HG03457 (cell line): ENCODE data around the gene RPS28.
"Not testable (repeated sequence)": the region's sequence is repeated elsewhere in the genome, so short reads cannot be mapped to it uniquely, and the experiment has no call there.

Experiments used
- ATAC-seq: cut with Tn5 transposase; IDR thresholded peaks from one replicate; pipeline ENCODE4 v1.9.1; 2021; ENCODE audit warnings: moderate number of reproducible peaks; ENCODE audit not compliant: unreplicated experiment

The RPS28 gene

GRCh38 chr19:8321067-8321985, at the start of gene RPS28, which contains the start of gene NDUFA7:
Gene RPS28 (plus strand): TSS chr19:8321496. CDS start chr19:8321531, 35 bp downstream.
Gene NDUFA7 (minus strand): TSS chr19:8321375. CDS start chr19:8321358, 17 bp downstream.
- peak; percentile 66 for ATAC-seq

DNA sequence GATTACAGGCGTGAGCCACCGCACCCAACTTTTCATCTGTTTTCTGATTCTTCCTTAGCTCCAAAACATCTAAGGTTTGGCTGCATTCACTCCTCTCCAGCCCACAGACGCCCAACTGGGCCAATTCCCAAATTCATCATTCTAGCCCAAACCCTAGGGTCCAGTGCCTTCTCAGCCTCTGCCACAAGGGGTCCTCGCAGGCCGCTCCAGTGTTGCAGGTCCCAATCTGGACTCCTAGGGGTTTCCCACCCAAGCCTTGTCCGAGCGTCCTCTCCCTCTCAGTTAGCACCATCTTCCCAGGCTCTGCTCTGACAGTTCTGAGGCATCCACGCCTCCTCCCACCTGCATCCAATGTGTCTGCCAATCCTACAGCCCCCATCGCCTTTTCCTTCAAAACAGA, 44.8 kb upstream of the RPS28 start:
- not testable (repeated sequence) for ATAC-seq

- not testable (repeated sequence) for ATAC-seq
These were observed 30.0 kb upstream of the RPS28 start for GRCh38 chr19:8291337-8291736.

GRCh38 chr19:8302357-8302691, 19.0 kb upstream of the RPS28 start:
- ATAC-seq: no peak

DNA sequence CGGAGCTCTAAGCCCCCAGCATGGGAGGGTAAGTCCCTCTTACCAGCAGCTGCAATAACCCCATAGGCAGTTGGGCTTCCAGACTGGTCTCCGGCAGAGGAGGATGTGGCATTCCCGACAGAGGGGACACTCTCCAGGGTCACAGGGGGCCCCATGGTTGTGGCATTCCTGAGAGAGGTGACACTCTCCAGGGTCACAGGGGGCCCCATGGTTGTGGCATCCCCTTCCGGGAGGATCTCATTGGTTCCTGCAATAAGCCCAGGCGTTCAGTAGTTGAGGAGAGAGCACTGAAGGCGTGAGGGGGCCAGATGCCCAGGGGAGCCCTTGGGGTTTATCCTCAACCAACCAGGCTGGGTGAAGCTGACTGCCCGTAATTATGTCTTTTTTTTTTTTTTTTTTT, 18.6 kb upstream of the RPS28 start:
- ATAC-seq: no peak

DNA sequence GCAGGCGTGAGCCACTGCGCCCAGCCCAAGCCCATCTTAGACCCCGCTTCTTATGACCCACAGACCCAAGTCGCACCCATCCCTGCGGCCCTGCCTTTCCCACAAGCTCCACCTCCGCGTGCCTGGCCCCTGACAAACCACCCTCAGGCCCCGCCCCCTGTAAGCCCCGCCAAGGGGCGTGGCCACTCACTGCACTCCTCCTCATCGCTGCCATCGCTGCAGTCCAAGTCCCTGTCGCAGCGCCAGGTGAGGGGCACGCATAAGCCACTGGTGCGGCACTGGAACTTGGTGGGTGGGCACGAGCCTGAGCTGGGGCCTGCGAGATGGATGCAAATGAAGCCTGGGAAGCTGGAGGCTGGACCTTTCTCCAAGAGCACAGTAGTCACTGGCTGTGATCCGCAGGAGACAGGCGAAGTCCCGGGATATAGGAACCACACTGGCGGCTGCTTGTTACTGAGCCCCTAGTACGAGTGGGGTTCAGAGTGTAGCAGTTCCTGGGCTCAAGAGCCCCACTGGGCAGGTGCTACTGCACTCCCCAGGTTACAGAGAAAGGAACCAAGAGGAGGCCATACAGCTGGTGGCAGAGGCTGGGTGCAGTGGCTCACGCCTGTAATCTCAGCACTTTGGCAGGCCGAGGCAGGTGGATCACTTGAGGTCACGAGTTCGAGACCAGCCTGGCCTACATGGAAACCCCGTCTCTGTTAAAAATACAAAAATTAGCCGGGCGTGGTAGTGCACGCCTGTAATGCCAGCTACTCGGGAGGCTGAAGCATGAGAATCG, 16.3 kb upstream of the RPS28 start:
- ATAC-seq: no peak

GRCh38 chr19:8305798-8306197, 15.5 kb upstream of the RPS28 start:
- ATAC-seq: no peak

- no peak for ATAC-seq
These were observed 14.9 kb upstream of the RPS28 start for GRCh38 chr19:8306235-8307054.

DNA sequence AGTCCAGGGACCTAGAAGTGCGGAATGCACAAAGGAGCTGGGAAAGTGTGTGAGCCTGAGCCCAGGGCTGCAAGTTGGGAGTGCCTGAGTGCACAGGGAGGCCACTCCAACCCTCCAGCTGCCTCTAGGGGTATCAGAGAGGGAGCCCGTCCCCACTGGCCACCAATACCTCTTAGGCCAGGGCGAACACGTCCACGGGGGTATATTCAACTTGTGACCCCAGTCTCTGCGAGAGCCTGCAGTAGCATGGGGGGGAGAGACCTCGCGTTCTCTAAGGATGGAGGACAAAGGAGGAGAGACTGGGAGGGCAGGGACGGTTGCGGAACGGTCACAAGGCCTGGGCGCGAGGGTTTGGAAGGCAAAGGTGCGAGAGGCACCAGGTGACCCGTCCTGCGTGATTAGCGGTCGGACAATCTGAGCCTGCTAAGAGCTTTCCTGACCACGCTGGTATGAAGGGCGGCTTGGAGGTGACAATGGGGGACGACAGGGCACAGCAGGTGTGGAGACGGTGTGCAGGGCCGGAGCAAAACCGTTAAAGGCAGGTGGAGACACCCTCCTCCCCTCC, 13.8 kb upstream of the RPS28 start:
- ATAC-seq: no peak

DNA sequence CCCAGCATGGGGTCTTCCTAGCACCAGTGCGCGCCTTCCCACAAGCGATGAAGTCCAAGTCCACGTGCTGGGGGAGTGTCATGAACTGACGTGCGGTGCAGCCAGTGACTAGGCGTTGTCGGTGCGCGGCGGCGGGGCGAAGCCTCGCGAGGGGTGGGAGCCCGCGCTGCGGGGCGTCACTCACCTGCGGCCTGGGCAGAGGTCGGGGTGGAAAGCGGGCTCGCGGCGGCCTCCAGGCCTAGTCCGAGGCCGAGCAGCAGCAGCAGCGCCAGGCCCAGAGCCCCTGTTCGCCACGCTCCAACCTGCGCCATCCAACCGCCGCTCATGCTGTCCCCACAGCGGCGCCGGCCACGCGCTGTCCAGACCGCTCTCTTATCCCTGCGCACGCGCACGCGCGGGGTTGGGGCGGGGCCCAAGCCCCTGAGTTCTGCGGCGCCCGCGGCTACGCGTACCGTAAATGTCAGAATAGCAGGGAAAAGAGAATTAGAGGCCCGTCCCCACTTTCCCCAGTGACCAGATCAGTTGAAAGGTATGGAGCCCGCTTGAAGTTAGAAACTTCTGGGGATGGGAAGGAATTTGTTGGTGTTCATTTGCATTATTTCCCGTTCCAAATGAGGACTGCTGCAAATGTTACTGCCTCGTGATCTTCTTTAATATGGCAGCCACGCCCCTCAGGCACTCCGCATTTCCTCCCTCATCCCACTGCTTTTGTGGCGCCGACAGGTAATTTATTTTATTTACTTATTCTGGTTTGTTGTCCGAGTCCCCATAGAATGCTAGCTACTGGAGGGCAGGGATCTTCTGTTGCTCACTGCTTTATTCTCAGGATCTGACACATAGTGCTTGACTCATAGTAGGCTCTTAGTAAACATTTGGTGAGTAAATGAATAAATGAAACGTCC, 13.1 kb upstream of the RPS28 start, which contains the start of gene CD320:
TSS of gene CD320 (minus strand) at position 394 of the 902 bp plus-strand sequence. CDS start at position 326, 68 bp downstream.
- ATAC-seq: peak; percentile 50

DNA sequence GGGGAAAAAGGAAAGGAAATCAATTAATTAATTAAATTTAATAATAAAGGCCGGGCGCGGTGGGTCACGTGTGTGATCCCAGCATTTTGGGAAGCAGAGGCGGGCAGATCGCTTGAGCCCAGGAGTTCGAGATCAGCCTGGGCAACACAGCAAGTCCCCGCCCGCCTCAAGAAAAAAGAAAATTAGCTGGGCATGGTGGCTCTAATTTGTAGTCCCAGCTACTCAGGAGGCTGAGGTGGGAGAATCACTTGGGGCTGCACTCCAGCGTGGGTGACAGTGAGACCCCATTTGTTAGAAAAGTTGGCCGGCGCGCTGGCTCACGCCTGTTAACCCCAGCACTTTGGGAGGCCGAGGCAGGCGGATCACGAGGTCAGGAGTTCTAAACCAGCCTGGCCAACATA, 12.4 kb upstream of the RPS28 start:
- no peak for ATAC-seq

- no peak for ATAC-seq
These were observed 10.8 kb upstream of the RPS28 start for GRCh38 chr19:8310342-8311055.

DNA sequence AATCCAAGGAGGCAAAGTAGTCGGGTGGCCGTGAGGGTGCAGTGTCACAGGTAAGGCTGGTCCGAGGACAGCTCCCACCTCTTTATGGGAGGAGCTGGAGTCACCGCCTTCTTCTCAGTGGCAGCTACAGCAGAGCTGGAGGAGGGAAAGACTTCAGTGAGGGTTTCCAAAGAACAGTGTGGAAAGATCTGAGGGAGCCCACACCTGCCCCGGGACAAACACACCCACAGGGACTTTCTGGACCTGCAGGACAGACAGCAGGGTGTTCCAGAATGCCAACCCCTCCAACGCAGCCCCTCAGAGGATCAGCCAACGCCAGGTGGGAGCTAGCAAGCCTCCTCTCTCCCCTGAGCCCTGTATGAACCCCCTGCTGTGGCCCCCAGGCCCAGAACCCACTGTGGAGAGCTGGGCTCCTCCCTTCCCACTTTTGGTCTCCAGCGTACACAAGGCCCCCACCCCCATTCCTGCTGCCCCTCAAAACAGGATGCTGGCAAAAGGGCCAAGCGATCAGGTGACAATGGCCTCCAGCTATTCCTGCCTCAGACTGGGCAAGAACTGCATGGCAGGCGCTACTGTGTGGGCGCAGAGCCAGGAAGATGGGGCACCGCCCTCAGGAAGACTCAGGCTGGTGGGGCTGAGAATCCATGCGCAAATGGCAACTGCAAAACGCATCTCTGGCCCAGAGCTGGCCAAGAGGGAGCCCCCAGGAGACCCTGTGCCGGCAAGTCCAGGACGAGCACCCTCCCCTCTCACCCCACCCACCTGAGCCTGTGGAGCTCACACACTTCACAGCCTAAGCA, 9.6 kb upstream of the RPS28 start:
- no peak for ATAC-seq

DNA sequence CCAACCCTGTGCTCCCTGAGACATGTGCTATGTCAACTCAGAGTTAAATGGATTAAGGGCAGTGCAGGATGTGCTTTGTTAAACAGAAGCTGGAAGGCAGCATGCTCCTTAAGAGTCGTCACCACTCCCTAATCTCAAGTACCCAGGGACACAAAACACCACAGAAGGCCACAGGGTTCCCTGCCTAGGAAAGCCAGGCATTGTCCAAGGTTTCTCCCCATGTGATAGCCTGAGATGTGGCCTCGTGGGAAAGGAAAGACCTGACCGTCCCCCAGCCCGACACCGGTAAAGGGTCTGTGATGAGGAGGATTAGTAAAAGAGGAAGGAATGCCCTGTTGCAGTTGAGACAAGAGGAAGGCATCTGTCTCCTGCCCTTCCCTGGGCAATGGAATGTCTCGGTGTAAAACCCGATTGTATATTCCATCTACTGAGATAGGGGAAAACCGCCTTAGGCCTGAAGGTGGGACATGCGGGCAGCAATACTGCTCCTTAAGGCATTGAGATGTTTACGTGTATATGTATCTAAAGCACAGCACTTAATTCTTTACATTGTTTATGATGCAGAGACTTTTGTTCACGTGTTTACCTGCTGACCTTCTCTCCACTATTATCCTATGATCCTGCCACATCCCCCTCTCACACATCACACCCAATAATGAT, 6.2 kb upstream of the RPS28 start:
- ATAC-seq: not testable (repeated sequence)

DNA sequence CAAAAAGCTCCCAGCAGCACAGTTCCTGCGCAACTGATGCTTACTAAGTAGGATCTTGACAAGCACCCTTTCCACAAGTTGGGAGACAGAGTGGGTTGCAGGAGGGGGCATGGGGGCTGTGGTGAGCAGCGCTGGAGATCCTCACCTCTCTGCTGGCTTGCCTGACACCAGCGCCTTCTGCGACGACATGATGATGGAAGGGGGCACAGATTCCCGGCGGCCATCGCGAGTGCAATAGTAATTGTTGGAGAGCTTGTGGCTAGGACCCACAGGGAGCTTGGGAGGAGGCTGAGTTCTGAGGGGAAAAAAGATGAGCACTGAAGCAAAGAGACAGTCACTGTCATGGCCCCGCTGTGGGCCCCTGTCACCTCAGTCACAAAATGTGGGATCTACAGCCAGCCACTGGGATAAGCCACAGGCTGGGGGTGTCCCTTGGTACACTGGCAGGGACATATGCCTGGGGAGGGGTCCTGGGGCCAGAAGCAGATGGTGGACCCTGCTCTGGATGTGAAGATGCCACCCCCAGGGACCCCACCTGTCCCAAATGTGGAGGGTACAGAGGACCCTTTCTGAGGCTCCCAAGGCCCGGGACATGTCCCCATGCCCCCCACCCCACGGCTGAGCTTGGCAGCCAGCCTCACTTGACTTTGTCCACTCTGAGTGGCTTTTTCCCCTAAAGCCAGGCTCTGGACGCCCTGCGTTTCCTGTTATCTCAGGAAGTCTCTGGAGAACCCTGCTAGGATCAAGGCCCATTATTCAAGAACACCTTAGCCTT, 4.8 kb upstream of the RPS28 start:
- no peak for ATAC-seq

- not testable (repeated sequence) for ATAC-seq
These were observed 2.5 kb upstream of the RPS28 start for GRCh38 chr19:8318835-8319234.
